Liver (tissue), 3 donors: ENCODE results near the gene BMAL2.

Experiments used
- CTCF ChIP-seq: fragments of 150-350 bp; IDR thresholded peaks from 2 replicates; pipeline ENCODE4 v1.5.1; 2017; ENCODE audit warnings: improper control_type of control experiment, low read depth, low read length; ENCODE audit not compliant: missing input control
- FOXA1 ChIP-seq: IDR thresholded peaks from 2 replicates; pipeline ENCODE4 v1.6.1; 2016; ENCODE audit warnings: antibody characterized with exemption
- GABPA ChIP-seq, 2 donors: IDR thresholded peaks in 1 of 2; conservative IDR thresholded peaks in 1 of 2; 2 replicates each; pipeline ENCODE4 v1.6.1; 2016; ENCODE audit warnings: antibody characterized with exemption in 2 of 2, mild to moderate bottlenecking in 1 of 2, moderate library complexity in 1 of 2
- JUND ChIP-seq, 2 donors: IDR thresholded peaks; 2 replicates each; pipeline ENCODE4 v1.6.1; 2016; ENCODE audit warnings: antibody characterized with exemption in 2 of 2
- MAX ChIP-seq: IDR thresholded peaks from 2 replicates; pipeline ENCODE4 v1.6.1; 2016; ENCODE audit warnings: antibody characterized with exemption
- RAD21 ChIP-seq, 2 donors: IDR thresholded peaks; 2 replicates each; pipeline ENCODE4 v1.6.1; 2016; ENCODE audit warnings: antibody characterized with exemption in 2 of 2, mild to moderate bottlenecking in 2 of 2
- REST ChIP-seq: IDR thresholded peaks from 2 replicates; pipeline ENCODE4 v1.6.1; 2016; ENCODE audit warnings: antibody characterized with exemption, mild to moderate bottlenecking
- TAF1 ChIP-seq: conservative IDR thresholded peaks from 2 replicates; pipeline ENCODE4 v1.6.1; 2016; ENCODE audit warnings: antibody characterized with exemption, mild to moderate bottlenecking
- YY1 ChIP-seq: IDR thresholded peaks from 2 replicates; pipeline ENCODE4 v1.6.1; 2016; ENCODE audit warnings: antibody characterized with exemption, mild to moderate bottlenecking
- donor health status: healthy.
- donor health status: healthy.

DNA sequence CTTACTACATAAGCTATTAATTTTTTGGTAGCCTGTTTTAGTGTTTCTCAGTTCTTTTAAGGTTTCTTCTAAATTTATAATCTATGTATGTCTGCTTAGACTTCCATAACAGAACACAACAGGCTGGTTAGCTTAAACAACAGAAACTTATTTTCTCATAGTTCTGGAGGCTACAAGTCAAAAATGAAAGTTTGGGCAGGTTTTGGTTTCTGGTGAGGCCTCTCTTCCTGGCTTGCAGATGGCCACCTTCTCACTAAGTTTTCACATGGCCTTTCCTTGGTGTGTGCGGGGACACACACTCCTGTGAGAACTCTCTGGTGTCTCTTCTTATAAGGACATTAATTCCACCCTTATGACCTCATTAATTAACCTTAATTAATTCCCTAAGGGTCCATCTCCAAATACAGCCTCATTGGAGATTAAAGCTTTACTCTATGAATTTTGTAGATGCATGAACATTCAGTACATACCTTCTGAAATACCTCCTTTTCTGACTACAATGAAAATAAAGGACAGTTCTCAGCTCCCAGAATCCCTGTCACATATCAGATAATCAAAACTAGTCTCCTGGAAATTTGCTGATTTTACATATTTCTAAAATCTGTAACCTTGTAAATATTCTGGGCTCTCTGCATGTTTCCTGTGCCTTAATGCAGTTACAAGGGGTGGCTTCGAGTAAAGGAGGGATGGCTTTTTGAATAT is 23.2 kb upstream of the BMAL2 start:
- TF ChIP-seq GABPA (IDR thresholded peaks at IDR 0.05 in 1 of 2, conservative IDR thresholded peaks at IDR 0.05 in 1 of 2) (no peak), CTCF (no peak), RAD21 (IDR thresholded peaks at IDR 0.05) (no peak), JUND (IDR thresholded peaks at IDR 0.05) (no peak), FOXA1 (no peak), TAF1 (no peak), YY1 (no peak), MAX (no peak), REST (no peak)
